Endothelial cell of umbilical vein (primary cell): Measurements from ENCODE around the gene ZNF740.

ENCODE experiments used
- EZH2 ChIP-seq: IDR thresholded peaks from 2 replicates; pipeline ENCODE4 v1.6.1; 2012; ENCODE audit warnings: borderline replicate concordance, low read depth, mild to moderate bottlenecking, moderate library complexity, low read length, inconsistent platforms; ENCODE audit not compliant: severe bottlenecking
- JUN ChIP-seq: IDR thresholded peaks from 2 replicates; pipeline ENCODE4 v1.6.1; 2011; ENCODE audit warnings: borderline replicate concordance, low read depth; ENCODE audit not compliant: insufficient read length, insufficient read depth
- POLR2A ChIP-seq: IDR thresholded peaks from 2 replicates; pipeline ENCODE4 v1.6.1; 2012; ENCODE audit warnings: low read depth, mild to moderate bottlenecking, control low read depth, low read length

- TF ChIP-seq EZH2 (no peak), POLR2A (no peak), JUN (no peak)
These were observed 36.8 kb downstream of the ZNF740 start for GRCh38 chr12:53217051-53217930.
